ENCODE data around the gene UBASH3A. TPM values are rescaled to one million over a fixed set of nuclear protein-coding genes. Genes with fewer than 3 reads are reported as not detected.

The UBASH3A gene
- total and polyA plus RNA-seq, 4 donors = 0.58 to 0.88 (median 0.67) TPM

DNA sequence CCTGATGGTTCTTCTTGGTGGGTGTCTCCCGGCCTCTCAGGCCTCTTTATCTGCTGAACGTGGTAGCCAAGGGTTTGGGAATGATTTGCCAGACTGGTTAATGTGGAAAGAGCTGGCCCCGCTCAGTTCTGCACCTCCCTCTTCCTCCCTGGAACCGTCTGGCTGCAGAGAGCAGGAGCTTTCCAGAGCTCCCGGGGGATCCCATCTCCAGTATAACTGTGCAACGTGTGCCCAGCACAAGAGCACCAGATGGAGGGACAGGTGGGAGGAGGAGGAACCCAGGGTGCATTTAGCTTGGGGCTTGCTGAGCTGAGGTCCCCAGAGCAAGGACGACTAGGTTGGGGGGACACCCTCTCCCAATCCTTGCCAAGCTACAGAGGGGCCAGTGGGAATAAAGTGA, 42.4 kb upstream of the UBASH3A start:
- ATAC-seq (ENCODE audit: insufficient read depth, low FRiP score) (no peak), DNase-seq (no peak)
- H3K27me3 ChIP-seq (ENCODE audit: control insufficient read depth in 3 of 3, insufficient read depth in 3 of 3, low read length in 2 of 3) = peaks cover 0 to 8% (median 3%) of the 10 kb centered on the region in 3 donors
- TF ChIP-seq CTCF (IDR thresholded peaks at IDR 0.05; ENCODE audit: control extremely low read depth, extremely low read depth) = no peak
- H3K36me3 ChIP-seq (ENCODE audit: control insufficient read depth in 4 of 4, insufficient read depth in 4 of 4, low read length in 4 of 4) = no peaks in the 10 kb centered on the region
- no peak overlapping the region for H3K9ac ChIP-seq (ENCODE audit: insufficient read depth in 1 of 2, low read length in 2 of 2)
- no peak overlapping the region for H3K27ac ChIP-seq (ENCODE audit: low read depth in 1 of 2, low read length in 1 of 2)
- WGBS, 2 donors = 43 to 56% methylated on average over 7 of the region's 7 CpGs
- H3K4me1 ChIP-seq (ENCODE audit: control insufficient read depth in 5 of 5, insufficient read depth in 5 of 5, low read length in 5 of 5) = no peaks in the 10 kb centered on the region
- H3K4me3 ChIP-seq = no peak overlapping the region
- peaks cover 0 to 12% (median 2%) of the 10 kb centered on the region in 4 donors for H3K9me3 ChIP-seq (ENCODE audit: control insufficient read depth in 4 of 4, insufficient read depth in 3 of 4, low read length in 3 of 4)

GRCh38 chr21:42362198-42362597, 41.5 kb upstream of the UBASH3A start:
- no peak for TF ChIP-seq CTCF (IDR thresholded peaks at IDR 0.05; ENCODE audit: control extremely low read depth, extremely low read depth)
- Histone ChIP-seq H3K4me1 (ENCODE audit: control insufficient read depth in 5 of 5, insufficient read depth in 5 of 5, low read length in 5 of 5) (no peaks in the 10 kb centered on the region), H3K4me3 (no peak overlapping the region), H3K9me3 (ENCODE audit: control insufficient read depth in 4 of 4, insufficient read depth in 3 of 4, low read length in 3 of 4) (peaks cover 0 to 7% (median 2%) of the 10 kb centered on the region in 4 donors), H3K27me3 (ENCODE audit: control insufficient read depth in 3 of 3, insufficient read depth in 3 of 3, low read length in 2 of 3) (peaks cover 0 to 8% (median 3%) of the 10 kb centered on the region in 3 donors), H3K9ac (ENCODE audit: insufficient read depth in 1 of 2, low read length in 2 of 2) (no peak overlapping the region), H3K27ac (ENCODE audit: low read depth in 1 of 2, low read length in 1 of 2) (no peak overlapping the region), H3K36me3 (ENCODE audit: control insufficient read depth in 4 of 4, insufficient read depth in 4 of 4, low read length in 4 of 4) (no peaks in the 10 kb centered on the region)
- DNase-seq (no peak), ATAC-seq (ENCODE audit: insufficient read depth, low FRiP score) (no peak)
- WGBS, 2 donors = 81% methylated on average over 12 of the region's 12 CpGs

DNA sequence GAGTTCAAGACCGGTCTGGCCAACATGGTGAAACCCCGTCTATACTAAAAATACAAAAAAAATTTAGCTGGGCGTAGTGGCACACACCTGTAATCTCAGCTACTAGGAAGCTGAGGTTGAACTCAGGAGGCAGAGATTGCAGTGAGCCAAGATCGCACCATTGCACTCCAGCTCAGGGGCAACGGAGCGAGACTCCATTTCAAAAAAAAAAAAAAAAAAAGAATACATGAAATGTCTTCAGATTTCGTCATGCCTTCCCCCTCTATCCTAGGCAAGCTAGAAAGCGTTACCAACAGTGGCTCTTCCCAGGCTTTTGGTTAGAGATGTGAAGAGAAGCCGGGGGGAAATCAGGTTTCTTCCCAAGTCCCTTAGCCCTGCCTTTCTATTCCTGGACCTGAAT, 41.0 kb upstream of the UBASH3A start:
- DNase-seq (no peak), ATAC-seq (ENCODE audit: insufficient read depth, low FRiP score) (no peak)
- Histone ChIP-seq H3K4me1 (ENCODE audit: control insufficient read depth in 5 of 5, insufficient read depth in 5 of 5, low read length in 5 of 5) (no peaks in the 10 kb centered on the region), H3K9me3 (ENCODE audit: control insufficient read depth in 4 of 4, insufficient read depth in 3 of 4, low read length in 3 of 4) (peaks cover 0 to 7% (median 2%) of the 10 kb centered on the region in 4 donors), H3K9ac (ENCODE audit: insufficient read depth in 1 of 2, low read length in 2 of 2) (no peak overlapping the region), H3K27ac (ENCODE audit: low read depth in 1 of 2, low read length in 1 of 2) (no peak overlapping the region), H3K27me3 (ENCODE audit: control insufficient read depth in 3 of 3, insufficient read depth in 3 of 3, low read length in 2 of 3) (peaks cover 0 to 5% (median 3%) of the 10 kb centered on the region in 3 donors), H3K36me3 (ENCODE audit: control insufficient read depth in 4 of 4, insufficient read depth in 4 of 4, low read length in 4 of 4) (no peaks in the 10 kb centered on the region), H3K4me3 (no peak overlapping the region)
- no peak for TF ChIP-seq CTCF (IDR thresholded peaks at IDR 0.05; ENCODE audit: control extremely low read depth, extremely low read depth)
- WGBS, 2 donors = 72 to 75% methylated on average over 9 of the region's 9 CpGs

- WGBS, 2 donors = 51 to 52% methylated on average over 8 of the region's 8 CpGs
- no peak overlapping the region for H3K9ac ChIP-seq (ENCODE audit: insufficient read depth in 1 of 2, low read length in 2 of 2)
- no peak for ATAC-seq (ENCODE audit: insufficient read depth, low FRiP score)
- TF ChIP-seq CTCF (IDR thresholded peaks at IDR 0.05; ENCODE audit: control extremely low read depth, extremely low read depth) = no peak
- DNase-seq = no peak
- H3K36me3 ChIP-seq (ENCODE audit: control insufficient read depth in 4 of 4, insufficient read depth in 4 of 4, low read length in 4 of 4) = no peaks in the 10 kb centered on the region
- H3K27me3 ChIP-seq (ENCODE audit: control insufficient read depth in 3 of 3, insufficient read depth in 3 of 3, low read length in 2 of 3) = peaks cover 0 to 5% (median 3%) of the 10 kb centered on the region in 3 donors
- H3K27ac ChIP-seq (ENCODE audit: low read depth in 1 of 2, low read length in 1 of 2) = no peak overlapping the region
- no peaks in the 10 kb centered on the region for H3K4me1 ChIP-seq (ENCODE audit: control insufficient read depth in 5 of 5, insufficient read depth in 5 of 5, low read length in 5 of 5)
- no peak overlapping the region for H3K4me3 ChIP-seq
- H3K9me3 ChIP-seq (ENCODE audit: control insufficient read depth in 4 of 4, insufficient read depth in 3 of 4, low read length in 3 of 4) = peaks cover 0 to 7% (median 2%) of the 10 kb centered on the region in 4 donors
These were observed 40.4 kb upstream of the UBASH3A start for GRCh38 chr21:42363312-42363711.
